ENCODE data around the gene JAKMIP1.

JAKMIP1 gene

GRCh38 chr4:6200011-6200921 is at the start of gene JAKMIP1:
Gene JAKMIP1 (minus strand): TSS chr4:6200549. CDS start chr4:6112850, 87,699 bp downstream.
- no peak for DNase-seq (ENCODE audit: low spot score)

- no peak for DNase-seq (ENCODE audit: low spot score)
Observed at GRCh38 chr4:6248394-6248793, 48.0 kb upstream of the JAKMIP1 start.

- DNase-seq (ENCODE audit: low spot score) = no peak
Observed at GRCh38 chr4:6246170-6246634, 45.9 kb upstream of the JAKMIP1 start.

- no peak for DNase-seq (ENCODE audit: low spot score)
Observed at GRCh38 chr4:6245246-6246169, 45.2 kb upstream of the JAKMIP1 start.

GRCh38 chr4:6242271-6243029 is 42.1 kb upstream of the JAKMIP1 start:
- no peak for DNase-seq (ENCODE audit: low spot score)

GRCh38 chr4:6241062-6241845 is 40.9 kb upstream of the JAKMIP1 start:
- no peak for DNase-seq (ENCODE audit: low spot score)

- no peak for DNase-seq (ENCODE audit: low spot score)
Observed at GRCh38 chr4:6239968-6240367, 39.6 kb upstream of the JAKMIP1 start.

GRCh38 chr4:6239486-6239885 is 39.1 kb upstream of the JAKMIP1 start:
- no peak for DNase-seq (ENCODE audit: low spot score)

GRCh38 chr4:6236816-6237390 is 36.6 kb upstream of the JAKMIP1 start:
- no peak for DNase-seq (ENCODE audit: low spot score)

- no peak for DNase-seq (ENCODE audit: low spot score)
Observed at GRCh38 chr4:6235901-6236640, 35.7 kb upstream of the JAKMIP1 start.

GRCh38 chr4:6235012-6235411 is 34.7 kb upstream of the JAKMIP1 start:
- DNase-seq (ENCODE audit: low spot score) = no peak

- no peak for DNase-seq (ENCODE audit: low spot score)
Observed at GRCh38 chr4:6233929-6234328, 33.6 kb upstream of the JAKMIP1 start.

GRCh38 chr4:6232836-6233785 is 32.8 kb upstream of the JAKMIP1 start:
- no peak for DNase-seq (ENCODE audit: low spot score)

- DNase-seq (ENCODE audit: low spot score) = no peak
Observed at GRCh38 chr4:6231663-6232165, 31.4 kb upstream of the JAKMIP1 start.

GRCh38 chr4:6230827-6231662 is 30.7 kb upstream of the JAKMIP1 start:
- DNase-seq (ENCODE audit: low spot score) = no peak

GRCh38 chr4:6230502-6230785 is 30.1 kb upstream of the JAKMIP1 start:
- no peak for DNase-seq (ENCODE audit: low spot score)

GRCh38 chr4:6229671-6230501 is 29.5 kb upstream of the JAKMIP1 start:
- DNase-seq (ENCODE audit: low spot score) = no peak

Measured in RKO (cell line).